AG04450 (cell line): ENCODE data around the gene TASP1. TPM values are rescaled to one million over a fixed set of nuclear protein-coding genes. Genes with fewer than 3 reads are reported as not detected.

Experiments used
- CTCF ChIA-PET: fragments of 300-600, 350-600 bp; formaldehyde crosslinking; extraction: SDS; loops from one replicate; lab custom pipeline; 2022; ENCODE audit warnings: antibody characterized with exemption, inconsistent platforms; lab: Charles Lee
- POLR2A ChIA-PET: fragments of 350-600 bp; formaldehyde crosslinking; extraction: SDS; loops from one replicate; lab custom pipeline; 2021; ENCODE audit warnings: antibody characterized with exemption, inconsistent platforms; lab: Yijun Ruan, JAX
- DNase-seq: peaks from one replicate; pipeline ENCODE4 v3.0.0-alpha.2; 2011; ENCODE audit warnings: low read depth, low spot score
- H3K27ac ChIP-seq: one replicate; pipeline ENCODE4 v1.5.1; 2012; ENCODE audit warnings: low read depth, low read length, control low read depth
- H3K27me3 ChIP-seq: one replicate; pipeline ENCODE4 v1.6.0; 2012; ENCODE audit warnings: low read length; ENCODE audit not compliant: control insufficient read depth, insufficient read depth
- H3K4me3 ChIP-seq: 2 replicates; pipeline ENCODE4 v1.5.1; 2011; ENCODE audit warnings: mild to moderate bottlenecking, low read depth, low read length, control low read depth
- H3K9me3 ChIP-seq: 2 replicates; pipeline ENCODE4 v1.5.1; 2012; ENCODE audit warnings: low read length; ENCODE audit not compliant: control insufficient read depth, insufficient read depth
- polyA plus RNA-seq: library from polyadenylated mRNA; depleted of rRNA; stranded (reverse); fragments of >200 nt; gene quantifications from 2 replicates; pipeline ENCODE4 v1.2.3, GENCODE V29; 2011
- TF ChIP-seq, protein P1 (sequence below): IDR thresholded peaks from 2 replicates; pipeline ENCODE4 v1.5.1; 2011; ENCODE audit warnings: low read depth, low read length, control low read depth, inconsistent platforms

The TASP1 gene
- polyA plus RNA-seq, 1 experiment, result 6.0 TPM

GRCh38 chr20:13672690-13673089 is 34.0 kb upstream of the TASP1 start:
- POLR2A ChIA-PET, result no interaction called here
- TF ChIP-seq, protein P1, sequence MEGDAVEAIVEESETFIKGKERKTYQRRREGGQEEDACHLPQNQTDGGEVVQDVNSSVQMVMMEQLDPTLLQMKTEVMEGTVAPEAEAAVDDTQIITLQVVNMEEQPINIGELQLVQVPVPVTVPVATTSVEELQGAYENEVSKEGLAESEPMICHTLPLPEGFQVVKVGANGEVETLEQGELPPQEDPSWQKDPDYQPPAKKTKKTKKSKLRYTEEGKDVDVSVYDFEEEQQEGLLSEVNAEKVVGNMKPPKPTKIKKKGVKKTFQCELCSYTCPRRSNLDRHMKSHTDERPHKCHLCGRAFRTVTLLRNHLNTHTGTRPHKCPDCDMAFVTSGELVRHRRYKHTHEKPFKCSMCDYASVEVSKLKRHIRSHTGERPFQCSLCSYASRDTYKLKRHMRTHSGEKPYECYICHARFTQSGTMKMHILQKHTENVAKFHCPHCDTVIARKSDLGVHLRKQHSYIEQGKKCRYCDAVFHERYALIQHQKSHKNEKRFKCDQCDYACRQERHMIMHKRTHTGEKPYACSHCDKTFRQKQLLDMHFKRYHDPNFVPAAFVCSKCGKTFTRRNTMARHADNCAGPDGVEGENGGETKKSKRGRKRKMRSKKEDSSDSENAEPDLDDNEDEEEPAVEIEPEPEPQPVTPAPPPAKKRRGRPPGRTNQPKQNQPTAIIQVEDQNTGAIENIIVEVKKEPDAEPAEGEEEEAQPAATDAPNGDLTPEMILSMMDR, result no peak
- no peak for DNase-seq
- H3K27me3 ChIP-seq, result peaks cover 9% of the 10 kb centered on the region
- no peak overlapping the region for H3K27ac ChIP-seq
- CTCF ChIA-PET, result no interaction called here
- H3K9me3 ChIP-seq, result no peaks in the 10 kb centered on the region
- H3K4me3 ChIP-seq, result no peak overlapping the region

GRCh38 chr20:13671916-13672378 is 33.2 kb upstream of the TASP1 start:
- no peak overlapping the region for H3K27ac ChIP-seq
- ChIA-PET POLR2A (no interaction called here), CTCF (interaction anchor here (0.6 kb wide), 1 partner anchor 100 kb away, joined by 7 read pairs; no protein-coding TSS in a partner anchor)
- H3K4me3 ChIP-seq, result no peak overlapping the region
- H3K27me3 ChIP-seq, result peaks cover 9% of the 10 kb centered on the region
- TF ChIP-seq, protein P1, result no peak
- H3K9me3 ChIP-seq, result no peaks in the 10 kb centered on the region
- DNase-seq, result no peak

DNA sequence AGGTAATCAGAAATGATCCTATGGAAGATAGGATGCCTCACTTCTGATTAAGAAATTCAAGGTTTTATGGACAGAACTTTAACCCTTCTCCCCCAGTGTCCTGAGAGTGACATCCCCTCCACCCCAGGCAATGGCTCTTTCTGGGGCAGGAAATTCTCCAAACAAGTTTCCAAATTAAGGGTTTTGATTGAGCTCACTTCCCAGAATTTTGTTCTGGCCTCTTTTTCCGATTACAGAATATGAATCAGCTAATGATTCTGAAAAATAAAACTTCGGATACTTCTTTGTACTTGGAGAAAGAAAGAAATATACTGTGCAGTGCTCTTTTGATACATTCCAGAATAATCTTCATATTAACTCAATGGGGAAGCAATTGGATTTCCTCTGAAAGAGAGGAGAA is 32.8 kb upstream of the TASP1 start:
- POLR2A ChIA-PET, result no interaction called here
- H3K27ac ChIP-seq, result no peak overlapping the region
- TF ChIP-seq, protein P1, result no peak
- H3K9me3 ChIP-seq, result no peaks in the 10 kb centered on the region
- H3K4me3 ChIP-seq, result no peak overlapping the region
- H3K27me3 ChIP-seq, result peaks cover 9% of the 10 kb centered on the region
- CTCF ChIA-PET, result interaction anchor here (0.6 kb wide), 1 partner anchor 100 kb away, joined by 7 read pairs; no protein-coding TSS in a partner anchor
- DNase-seq, result no peak

DNA sequence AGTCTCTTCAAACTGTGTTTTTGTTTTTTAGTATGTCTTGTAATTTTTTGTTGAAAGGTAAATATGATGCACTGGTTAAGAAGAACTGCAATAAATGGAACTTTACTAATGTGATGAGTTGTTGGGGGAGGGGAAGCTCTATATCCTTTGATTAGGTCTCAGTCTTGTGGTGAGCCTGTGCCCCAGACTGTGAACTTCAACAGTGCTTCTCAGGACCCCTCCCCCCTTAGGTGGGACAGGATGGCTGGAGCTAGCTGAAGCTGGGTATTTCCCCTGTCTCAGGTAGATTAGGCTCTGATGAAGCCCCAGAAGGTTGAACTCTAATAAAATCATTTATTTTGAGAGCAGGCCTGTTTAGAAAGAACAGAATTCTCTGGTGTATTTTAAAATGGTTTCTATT is 31.4 kb upstream of the TASP1 start:
- DNase-seq, result no peak
- no peak overlapping the region for H3K4me3 ChIP-seq
- no peaks in the 10 kb centered on the region for H3K9me3 ChIP-seq
- H3K27me3 ChIP-seq, result peaks cover 9% of the 10 kb centered on the region
- ChIA-PET CTCF (no interaction called here), POLR2A (no interaction called here)
- no peak overlapping the region for H3K27ac ChIP-seq
- TF ChIP-seq, protein P1, result no peak

- Histone ChIP-seq H3K4me3 (no peak overlapping the region), H3K27ac (no peak overlapping the region), H3K27me3 (no peaks in the 10 kb centered on the region), H3K9me3 (no peaks in the 10 kb centered on the region)
- ChIA-PET POLR2A (no interaction called here), CTCF (no interaction called here)
- TF ChIP-seq, protein P1, result no peak
- DNase-seq, result no peak
These were observed 27.1 kb upstream of the TASP1 start for GRCh38 chr20:13665709-13666395.
